ENCODE measurements around the gene INTS4.
"Not testable (repeated sequence)": the region's sequence is repeated elsewhere in the genome, so short reads cannot be mapped to it uniquely, and the experiment has no call there.

Gene INTS4

GRCh38 chr11:78023426-78023825 is 29.0 kb upstream of the INTS4 start:
- FAIRE-seq = no peak

- FAIRE-seq = no peak
These were observed 28.2 kb upstream of the INTS4 start, which contains the start of gene KCTD14 for GRCh38 chr11:78022397-78023396. KCTD14 (minus strand) TSS chr11:78023276; CDS start chr11:78023249, 27 bp downstream.

GRCh38 chr11:78021611-78022010 is 27.1 kb upstream of the INTS4 start:
- no peak for FAIRE-seq

- no peak for FAIRE-seq
These were observed 25.8 kb upstream of the INTS4 start for GRCh38 chr11:78020246-78020645.

- FAIRE-seq = no peak
These were observed 25.3 kb upstream of the INTS4 start for GRCh38 chr11:78019808-78020207.

GRCh38 chr11:78015878-78016277 is 21.4 kb upstream of the INTS4 start:
- no peak for FAIRE-seq

- not testable (repeated sequence) for FAIRE-seq
These were observed 20.6 kb upstream of the INTS4 start for GRCh38 chr11:78014937-78015520.

GRCh38 chr11:78011301-78011700 is 16.8 kb upstream of the INTS4 start:
- no peak for FAIRE-seq

- FAIRE-seq = no peak
These were observed 16.3 kb upstream of the INTS4 start for GRCh38 chr11:78010755-78011154.

- FAIRE-seq = no peak
These were observed 15.8 kb upstream of the INTS4 start for GRCh38 chr11:78010304-78010703.

- no peak for FAIRE-seq
These were observed 14.6 kb upstream of the INTS4 start for GRCh38 chr11:78009062-78009461.

- FAIRE-seq = no peak
These were observed 5.7 kb upstream of the INTS4 start for GRCh38 chr11:78000193-78000592.

GRCh38 chr11:77999446-78000030 is 5.1 kb upstream of the INTS4 start:
- no peak for FAIRE-seq

- no peak for FAIRE-seq
These were observed 566 bp downstream of the INTS4 start for GRCh38 chr11:77993902-77994301.

- FAIRE-seq = no peak
These were observed 3.5 kb downstream of the INTS4 start for GRCh38 chr11:77990981-77991380.

GRCh38 chr11:77986456-77986855 is 8.0 kb downstream of the INTS4 start:
- not testable (repeated sequence) for FAIRE-seq

- FAIRE-seq = no peak
These were observed 13.0 kb downstream of the INTS4 start for GRCh38 chr11:77981346-77981947.

- no peak for FAIRE-seq
These were observed 26.1 kb downstream of the INTS4 start for GRCh38 chr11:77968337-77968736.

GRCh38 chr11:77967753-77968152 is 26.7 kb downstream of the INTS4 start:
- FAIRE-seq = peak; percentile 84

GRCh38 chr11:77967121-77967520 is 27.3 kb downstream of the INTS4 start:
- FAIRE-seq = no peak

- no peak for FAIRE-seq
These were observed 28.1 kb downstream of the INTS4 start for GRCh38 chr11:77966338-77966737.

- FAIRE-seq = no peak
These were observed 35.0 kb downstream of the INTS4 start for GRCh38 chr11:77959434-77959833.

GRCh38 chr11:77958583-77959177 is 35.8 kb downstream of the INTS4 start:
- not testable (repeated sequence) for FAIRE-seq

Data from islet of Langerhans (tissue), 1 donor.